HEK293T (cell line): Measurements from ENCODE around the gene LIPC.

Source experiments
- CTCF ChIA-PET: fragments of 350-600 bp; formaldehyde crosslinking; extraction: SDS; loops from one replicate; lab custom pipeline; 2021; ENCODE audit warnings: antibody characterized with exemption, inconsistent platforms; lab: Yijun Ruan, JAX
- POLR2A ChIA-PET: fragments of 350-600 bp; formaldehyde crosslinking; extraction: SDS; loops from one replicate; lab custom pipeline; 2020; ENCODE audit warnings: antibody characterized with exemption, inconsistent platforms; lab: Yijun Ruan, JAX
- DNase-seq: peaks from one replicate; pipeline ENCODE4 v3.0.0; 2012; ENCODE audit warnings: mixed read lengths; ENCODE audit errors: extremely low spot score
- ARNT ChIP-seq: fragments of 450-650 bp; IDR thresholded peaks from 2 replicates; pipeline ENCODE4 v1.6.1; 2017; ENCODE audit warnings: mild to moderate bottlenecking
- BHLHE40 ChIP-seq: fragments of 450-650 bp; IDR thresholded peaks from 2 replicates; pipeline ENCODE4 v1.6.1; 2016; ENCODE audit warnings: mild to moderate bottlenecking, moderate library complexity, borderline replicate concordance
- CTBP1 ChIP-seq: fragments of 450-650 bp; IDR thresholded peaks from 2 replicates; pipeline ENCODE4 v1.6.1; 2016; ENCODE audit warnings: borderline replicate concordance
- ELF4 ChIP-seq: fragments of 450-650 bp; IDR thresholded peaks from 2 replicates; pipeline ENCODE4 v1.6.1; 2017; ENCODE audit warnings: antibody characterized with exemption
- FOXA1 ChIP-seq: fragments of 450-650 bp; IDR thresholded peaks from 2 replicates; pipeline ENCODE4 v1.6.1; 2016; ENCODE audit warnings: mild to moderate bottlenecking
- FOXK2 ChIP-seq: fragments of 450-650 bp; IDR thresholded peaks from 2 replicates; pipeline ENCODE4 v1.6.1; 2016; ENCODE audit warnings: mild to moderate bottlenecking
- FOXM1 ChIP-seq: fragments of 450-650 bp; IDR thresholded peaks from 2 replicates; pipeline ENCODE4 v1.6.1; 2017; ENCODE audit warnings: mild to moderate bottlenecking, borderline replicate concordance
- HDGF ChIP-seq: fragments of 450-650 bp; IDR thresholded peaks from 2 replicates; pipeline ENCODE4 v1.6.1; 2017; ENCODE audit warnings: antibody characterized with exemption, borderline replicate concordance
- L3MBTL2 ChIP-seq: fragments of 450-650 bp; conservative IDR thresholded peaks from 2 replicates; pipeline ENCODE4 v1.6.1; 2016; ENCODE audit warnings: mild to moderate bottlenecking
- LEF1 ChIP-seq: fragments of 450-650 bp; IDR thresholded peaks from 2 replicates; pipeline ENCODE4 v1.6.1; 2017; ENCODE audit warnings: mild to moderate bottlenecking, borderline replicate concordance
- NFRKB ChIP-seq: fragments of 450-650 bp; IDR thresholded peaks from 2 replicates; pipeline ENCODE4 v1.6.1; 2016; ENCODE audit warnings: mild to moderate bottlenecking, moderate library complexity
- PKNOX1 ChIP-seq: fragments of 450-650 bp; IDR thresholded peaks from 2 replicates; pipeline ENCODE4 v1.6.1; 2016
- SP1 ChIP-seq: fragments of 450-650 bp; IDR thresholded peaks from 2 replicates; pipeline ENCODE4 v1.6.1; 2017
- SUZ12 ChIP-seq: fragments of 450-650 bp; IDR thresholded peaks from 2 replicates; pipeline ENCODE4 v1.6.1; 2016; ENCODE audit warnings: mild to moderate bottlenecking
- TARDBP ChIP-seq: fragments of 450-650 bp; IDR thresholded peaks from 2 replicates; pipeline ENCODE4 v1.6.1; 2016
- ZNF384 ChIP-seq: fragments of 450-650 bp; IDR thresholded peaks from 2 replicates; pipeline ENCODE4 v1.6.1; 2016

The LIPC gene

GRCh38 chr15:58453931-58454793 is 22.4 kb downstream of the LIPC start:
- ChIA-PET CTCF (no interaction called here), POLR2A (no interaction called here)
- TF ChIP-seq SP1 (no peak), FOXM1 (no peak), L3MBTL2 (no peak), NFRKB (no peak), HDGF (no peak), PKNOX1 (no peak)
- no peak for DNase-seq

- CTCF ChIA-PET: no interaction called here
- DNase-seq: no peak
- POLR2A ChIA-PET: no interaction called here
Measured at GRCh38 chr15:58454950-58455401, 23.2 kb downstream of the LIPC start.

DNA sequence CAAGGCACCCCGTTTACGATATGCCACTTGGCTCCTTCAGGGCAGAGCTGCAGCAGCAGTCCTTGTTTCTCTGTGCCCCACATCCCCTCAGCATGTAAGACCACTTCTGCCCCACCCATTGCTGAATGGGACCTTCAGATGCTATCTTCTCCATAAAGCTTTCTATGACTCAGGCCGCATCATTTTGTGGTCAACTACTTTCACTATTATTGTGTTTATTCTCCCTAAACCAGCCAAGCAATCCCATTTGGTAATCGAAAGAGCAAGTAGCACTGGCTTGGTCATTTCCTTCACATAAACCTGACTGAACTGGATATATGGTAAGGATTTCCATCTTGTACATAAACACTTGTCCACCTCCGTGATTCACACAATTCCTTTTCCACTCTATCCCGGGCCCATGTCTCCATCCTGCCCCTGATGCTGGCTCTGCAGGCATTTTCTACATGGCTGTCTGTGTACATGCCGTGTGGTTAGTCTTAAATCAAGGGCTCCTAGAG is 25.7 kb downstream of the LIPC start:
- TF ChIP-seq LEF1 (no peak), SP1 (no peak), PKNOX1 (no peak), ELF4 (no peak)
- ChIA-PET CTCF (no interaction called here), POLR2A (no interaction called here)
- no peak for DNase-seq

More at GRCh38 chr15:58454950-58455401, 23.2 kb downstream of the LIPC start:
- TF ChIP-seq BHLHE40: no peak
- no peak for TF ChIP-seq ELF4
- TF ChIP-seq ARNT: no peak
- no peak for TF ChIP-seq SP1
- no peak for TF ChIP-seq FOXK2
- TF ChIP-seq ZNF384: no peak
- no peak for TF ChIP-seq HDGF
- TF ChIP-seq LEF1: no peak
- TF ChIP-seq NFRKB: no peak
- no peak for TF ChIP-seq PKNOX1
- TF ChIP-seq SUZ12: no peak
- no peak for TF ChIP-seq L3MBTL2
- no peak for TF ChIP-seq CTBP1
- TF ChIP-seq FOXA1: no peak
- no peak for TF ChIP-seq TARDBP
- TF ChIP-seq FOXM1: no peak

DNA sequence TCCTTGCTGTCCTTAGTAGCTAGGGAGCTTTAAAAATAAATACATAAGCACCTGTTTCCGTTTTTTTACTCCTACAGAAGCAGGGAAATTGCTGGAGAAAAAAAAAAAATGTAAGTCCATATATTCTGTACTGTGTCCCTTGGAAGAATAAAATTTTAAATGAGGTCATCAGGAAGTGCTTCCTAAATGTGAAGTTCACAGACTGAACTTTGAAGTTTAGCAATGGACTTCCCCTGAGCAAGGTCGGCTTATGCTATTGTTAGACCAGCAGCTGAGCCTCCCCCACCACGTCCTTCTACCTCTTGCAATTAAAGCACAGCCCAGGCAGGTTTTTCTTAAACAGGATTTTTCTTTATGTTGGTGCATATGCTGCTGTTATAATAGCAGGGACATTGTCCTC is 26.3 kb downstream of the LIPC start:
- CTCF ChIA-PET: interaction anchor here (0.7 kb wide), 1 partner anchor 20 kb away, joined by 3 read pairs; no protein-coding TSS in a partner anchor
- POLR2A ChIA-PET: no interaction called here
- DNase-seq: no peak
- TF ChIP-seq ZNF384: no peak
- no peak for TF ChIP-seq PKNOX1
- TF ChIP-seq FOXM1: no peak
- TF ChIP-seq FOXA1: no peak
- no peak for TF ChIP-seq SP1
- no peak for TF ChIP-seq TARDBP
- TF ChIP-seq CTBP1: no peak
- TF ChIP-seq LEF1: no peak
- TF ChIP-seq NFRKB: no peak

- ChIA-PET CTCF (no interaction called here), POLR2A (no interaction called here)
- TF ChIP-seq ELF4 (no peak), HDGF (no peak), L3MBTL2 (no peak), SUZ12 (no peak), SP1 (no peak)
- no peak for DNase-seq
Measured at GRCh38 chr15:58459045-58459444, 27.3 kb downstream of the LIPC start.

DNA sequence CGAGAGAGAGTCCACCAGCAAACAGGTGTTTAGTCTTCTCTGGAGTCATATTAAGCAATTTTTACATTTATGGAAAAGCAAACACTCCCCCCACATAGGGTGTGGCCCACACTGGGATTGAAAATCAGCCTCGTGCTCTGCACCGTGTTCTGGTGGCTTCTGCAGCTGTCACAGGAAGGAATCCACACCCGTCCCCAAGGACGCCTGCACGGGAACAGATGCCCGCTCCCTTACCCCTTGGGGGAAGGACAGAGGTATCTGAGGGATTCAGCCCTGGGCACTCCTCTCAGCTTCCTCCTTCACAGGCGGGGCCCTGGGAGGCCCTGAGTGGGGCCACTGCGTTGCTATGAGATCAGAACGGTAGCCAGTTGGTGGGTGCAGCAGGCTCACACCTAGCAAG is 27.8 kb downstream of the LIPC start:
- TF ChIP-seq FOXA1 (no peak), ELF4 (no peak), LEF1 (no peak), ARNT (no peak), NFRKB (no peak), BHLHE40 (no peak), HDGF (no peak), SP1 (no peak), L3MBTL2 (no peak), CTBP1 (no peak), FOXK2 (no peak)
- no peak for DNase-seq
- CTCF ChIA-PET: no interaction called here
- POLR2A ChIA-PET: no interaction called here
